Liver (tissue), 2 donors: ENCODE data around the gene CEP85L.

Experiments
- JUND ChIP-seq, 2 donors: IDR thresholded peaks; 2 replicates each; pipeline ENCODE4 v1.6.1; 2016; ENCODE audit warnings: antibody characterized with exemption in 2 of 2
- MAX ChIP-seq: IDR thresholded peaks from 2 replicates; pipeline ENCODE4 v1.6.1; 2016; ENCODE audit warnings: antibody characterized with exemption
- ZBTB33 ChIP-seq: IDR thresholded peaks from 2 replicates; pipeline ENCODE4 v1.6.1; 2016; ENCODE audit warnings: antibody characterized with exemption
- donor health status: healthy.

GRCh38 chr6:118528129-118528528 lies 123.3 kb downstream of the CEP85L start:
- no peak for TF ChIP-seq ZBTB33
- TF ChIP-seq JUND (IDR thresholded peaks at IDR 0.05), result no peak
- TF ChIP-seq MAX, result no peak
